K562 (cell line): ENCODE measurements around the gene GRP. TPM values are rescaled to one million over a fixed set of nuclear protein-coding genes. Genes with fewer than 3 reads are reported as not detected.

Experiments used
- ATAC-seq: fragments of 200-7000 bp; cut with Tn5 transposase; 3 replicates; pipeline ENCODE4 v1.9.1; 2020; ENCODE audit warnings: moderate library complexity
- BruUV-seq: library from RNA; stranded (reverse); fragments of 400-500 nt; replicated peaks from 2 replicates; lab custom pipeline; 2021; lab: Mats Ljungman, UMichigan
- CTCF ChIA-PET: fragments of 300-600 bp; formaldehyde crosslinking; extraction: SDS; loops from one replicate; lab custom pipeline; 2021; ENCODE audit warnings: low intra/inter-chr PET ratio; lab: Yijun Ruan, JAX
- POLR2A ChIA-PET: fragments of 300-600, 350-650 bp; sonication (Branson Sonifier 250); formaldehyde crosslinking; extraction: SDS; loops from one replicate; lab custom pipeline; 2021; ENCODE audit warnings: antibody characterized with exemption, inconsistent platforms; lab: Yijun Ruan, JAX
- DNase-seq, 4 experiments: peaks; one replicate each; pipeline versions ENCODE4 v3.0.0 to v3.0.0-alpha.2; 2011 to 2018; ENCODE audit warnings: low spot score in 3 of 4, mixed read lengths in 3 of 4; ENCODE audit errors: extremely low read depth in 1 of 4
- FAIRE-seq: peaks from 2 replicates; lab custom pipeline; 2011; peaks lifted over from hg19 to GRCh38; lab: Jason Lieb, UNC
- H2AFZ ChIP-seq: 2 replicates; pipeline ENCODE4 v1.6.0; 2011; ENCODE audit warnings: low read depth, low read length, control low read depth, inconsistent platforms
- H3K27ac ChIP-seq: fragments of 200-600 bp; 3 replicates; pipeline ENCODE4 v1.8.0; 2011; ENCODE audit warnings: low read depth, mild to moderate bottlenecking, control low read depth, inconsistent platforms, low read length, moderate library complexity, mixed read lengths; ENCODE audit errors: extremely low read depth
- H3K27me3 ChIP-seq, 2 experiments: fragments of 300-600 bp in 1 of 2; 2 replicates in 1 of 2; 3 replicates in 1 of 2; pipeline versions ENCODE4 v1.6.0 to v1.8.0; 2011; ENCODE audit warnings: inconsistent platforms in 2 of 2, low read length in 2 of 2, mild to moderate bottlenecking in 1 of 2, mixed read lengths in 1 of 2, moderate library complexity in 1 of 2; ENCODE audit not compliant: control insufficient read depth in 2 of 2, insufficient read depth in 2 of 2
- H3K36me3 ChIP-seq: fragments of 300-600 bp; 3 replicates; pipeline ENCODE4 v1.8.0; 2011; ENCODE audit warnings: mild to moderate bottlenecking, low read length, inconsistent platforms; ENCODE audit not compliant: control insufficient read depth, insufficient read depth
- H3K4me1 ChIP-seq, 2 experiments: fragments of 200-600 bp in 1 of 2; replicated peaks in 1 of 2; 2 replicates in 1 of 2; 3 replicates in 1 of 2; pipeline versions ENCODE4 v1.5.1 to v1.8.0; 2011; ENCODE audit warnings: inconsistent platforms in 2 of 2, low read length in 2 of 2, mild to moderate bottlenecking in 1 of 2, mixed read lengths in 1 of 2, moderate library complexity in 1 of 2; ENCODE audit not compliant: control insufficient read depth in 2 of 2, insufficient read depth in 2 of 2
- H3K4me2 ChIP-seq: 2 replicates; pipeline ENCODE4 v1.6.1; 2011; ENCODE audit warnings: low read length, control low read depth, inconsistent platforms, mixed read lengths; ENCODE audit not compliant: insufficient read depth
- H3K4me3 ChIP-seq: fragments of 200-600 bp; sonication (generic), shearing (Covaris generic); 2 replicates; pipeline ENCODE4 v1.5.1; 2016; ENCODE audit warnings: control low read depth, inconsistent platforms
- H3K79me2 ChIP-seq: fragments of 200-600 bp; 3 replicates; pipeline ENCODE4 v1.8.0; 2011; ENCODE audit warnings: low read length, inconsistent platforms; ENCODE audit not compliant: control insufficient read depth, insufficient read depth
- H3K9ac ChIP-seq, 2 experiments: 2 replicates each; pipeline versions ENCODE4 v1.6.0 to v1.6.1; 2011; ENCODE audit warnings: low read depth in 2 of 2, low read length in 2 of 2, control low read depth in 1 of 2, inconsistent platforms in 1 of 2, mild to moderate bottlenecking in 1 of 2, mixed read lengths in 1 of 2; ENCODE audit not compliant: insufficient read depth in 1 of 2
- H3K9me1 ChIP-seq: one replicate; pipeline ENCODE4 v1.6.0; 2011; ENCODE audit warnings: inconsistent platforms, mild to moderate bottlenecking, low read length, moderate library complexity; ENCODE audit not compliant: control insufficient read depth, insufficient read depth
- H3K9me3 ChIP-seq: replicated peaks from 2 replicates; pipeline ENCODE4 v1.5.1; 2011; ENCODE audit warnings: low read depth, low read length, inconsistent platforms; ENCODE audit not compliant: control insufficient read depth, insufficient read depth
- H4K20me1 ChIP-seq: replicated peaks from 2 replicates; pipeline ENCODE4 v1.6.1; 2011; ENCODE audit warnings: low read length, inconsistent platforms, mixed read lengths; ENCODE audit not compliant: control insufficient read depth, insufficient read depth
- ARID3A ChIP-seq: IDR thresholded peaks from 2 replicates; pipeline ENCODE4 v1.6.1; 2012; ENCODE audit warnings: low read depth, low read length, improper control_type of control experiment, borderline replicate concordance
- E2F8 ChIP-seq: fragments of 450-650 bp; IDR thresholded peaks from 2 replicates; pipeline ENCODE4 v1.7.1; 2018; ENCODE audit warnings: mild to moderate bottlenecking, low read depth; ENCODE audit not compliant: partially characterized antibody
- EP300 ChIP-seq: IDR thresholded peaks from 2 replicates; pipeline ENCODE4 v1.6.1; 2012; ENCODE audit warnings: low read length, improper control_type of control experiment
- ESRRA ChIP-seq: fragments of 450-650 bp; IDR thresholded peaks from 2 replicates; pipeline ENCODE4 v1.6.1; 2014; ENCODE audit warnings: low read depth, mild to moderate bottlenecking, moderate library complexity, borderline replicate concordance
- GABPA ChIP-seq: fragments of 200-800 bp; sonication (Bioruptor generic); conservative IDR thresholded peaks from 2 replicates; pipeline ENCODE4 v1.6.1; 2016; ENCODE audit warnings: low read depth, missing genetic modification characterization, missing compliant biosample characterization
- GTF3C2 ChIP-seq: IDR thresholded peaks from 3 replicates; pipeline ENCODE4 v1.6.1; 2011; ENCODE audit warnings: borderline replicate concordance, mild to moderate bottlenecking, moderate library complexity; ENCODE audit not compliant: insufficient read length; ENCODE audit errors: extremely low read depth
- RB1 ChIP-seq: fragments of 450-650 bp; IDR thresholded peaks from 2 replicates; pipeline ENCODE4 v1.6.1; 2017; ENCODE audit warnings: low read depth, mild to moderate bottlenecking
- WGBS: fragments of 100-300 bp; shearing (Covaris generic); methylation state at CpG from one replicate; pipeline ENCODE4 v1.1.6; 2016; ENCODE audit warnings: low coverage, mixed read lengths; ENCODE audit not compliant: insufficient coverage; ENCODE audit errors: missing lambda C conversion rate; 5-methylcytosine and 5-hydroxymethylcytosine counted together
- in situ Hi-C: fragments of 300-500 bp; cut with MboI; formaldehyde crosslinking; loops from 4 replicates; pipeline ENCODE4 v1.15.0; 2018; ENCODE audit warnings: inconsistent platforms, mixed read lengths
- intact Hi-C: fragments of 100-400 bp; cut with micrococcal nuclease; formaldehyde crosslinking; loops from 2 replicates; pipeline ENCODE4 v1.14.2; 2022
- polyA plus RNA-seq, 8 experiments: library from polyadenylated mRNA; depleted of rRNA in 4 of 8; stranded (reverse) in 5 of 8; unstranded in 3 of 8; fragments of >200 nt; fragmentation: Nextera tagmentation in 2 of 8; fragmentation: Illumina TruSeq in 1 of 8; extraction: Ambion mirVana in 2 of 8; extraction: Trizol in 1 of 8; gene quantifications; 2 replicates each; pipeline versions ENCODE4 v1.2.1 to v1.2.3, GENCODE V29; 2011 to 2014; ENCODE audit warnings: inconsistent platforms in 1 of 8, missing spikeins in 1 of 8
- total RNA-seq, 7 experiments: library from RNA; depleted of rRNA in 6 of 7; stranded (reverse); fragments of >200 nt in 6 of 7; fragmentation: Illumina TruSeq in 2 of 7; extraction: Trizol in 2 of 7; gene quantifications; 2 replicates each; pipeline versions ENCODE4 v1.2.1 to v1.2.3, GENCODE V29; 2011 to 2021; ENCODE audit warnings: low replicate concordance in 1 of 7

The GRP gene
- total and polyA plus RNA-seq, 9 of the 15 experiments (the other 6 are each of a cell fraction or from before 2014, with no cell fraction given) = 0.07 TPM; not detected in 8

- 0% methylated on average over 1 of the region's 4 CpGs for WGBS
Observed at GRCh38 chr18:59196161-59196725, 23.7 kb upstream of the GRP start.

More at GRCh38 chr18:59196161-59196725, 23.7 kb upstream of the GRP start:
- ChIA-PET POLR2A (no interaction called here), CTCF (no interaction called here)
- ATAC-seq (no peak), DNase-seq (no peak), FAIRE-seq (no peak)
- H3K9me3 ChIP-seq = no peaks in the 10 kb centered on the region
- BruUV-seq = no TSS peak
- no peaks in the 10 kb centered on the region; a peak in 1 of 5 replicates for H3K27me3 ChIP-seq
- no peak overlapping the region for H3K4me3 ChIP-seq
- H3K27ac ChIP-seq = no peak overlapping the region
- intact Hi-C loops = no loop called here
- no peak overlapping the region for H2AFZ ChIP-seq
- in situ Hi-C loops = no loop called here
- H3K9me1 ChIP-seq = no peaks in the 10 kb centered on the region
- H4K20me1 ChIP-seq = no peaks in the 10 kb centered on the region
- H3K4me2 ChIP-seq = no peak overlapping the region
- TF ChIP-seq E2F8 (no peak), GABPA (tag) (no peak), ESRRA (no peak), ARID3A (no peak), RB1 (no peak), GTF3C2 (no peak), EP300 (no peak)
- no peaks in the 10 kb centered on the region for H3K79me2 ChIP-seq
- H3K4me1 ChIP-seq = no peaks in the 10 kb centered on the region
- no peaks in the 10 kb centered on the region for H3K36me3 ChIP-seq
- H3K9ac ChIP-seq = no peak overlapping the region
